WTC11 (cell line): ENCODE results near the gene NEB. TPM values are rescaled to one million over a fixed set of nuclear protein-coding genes. Genes with fewer than 3 reads are reported as not detected.

Experiments
- ATAC-seq: fragments of 200-7000 bp; cut with Tn5 transposase; 2 replicates; pipeline ENCODE4 v1.10.0; 2021; ENCODE audit warnings: mild to moderate bottlenecking, moderate library complexity
- CTCF ChIA-PET: fragments of 300-600 bp; sonication (Branson Sonifier 250); formaldehyde crosslinking; loops from one replicate; lab custom pipeline; 2021; ENCODE audit warnings: antibody characterized with exemption; lab: Charles Lee
- POLR2A ChIA-PET: fragments of 350-600 bp; sonication (Branson Sonifier 250); formaldehyde crosslinking; loops from one replicate; lab custom pipeline; 2021; ENCODE audit warnings: antibody characterized with exemption; lab: Charles Lee
- DNase-seq: peaks from one replicate; pipeline ENCODE4 v3.0.0; 2021; ENCODE audit warnings: low spot score
- H3K27ac Mint-ChIP-seq: 2 replicates; pipeline ENCODE4 v1.8.0; 2021; ENCODE audit warnings: mixed read lengths
- H3K27me3 Mint-ChIP-seq: 2 replicates; pipeline ENCODE4 v1.8.0; 2021; ENCODE audit warnings: low read depth, mild to moderate bottlenecking, moderate library complexity, mixed read lengths
- H3K36me3 Mint-ChIP-seq: 2 replicates; pipeline ENCODE4 v1.8.0; 2021; ENCODE audit warnings: mixed read lengths
- H3K4me1 Mint-ChIP-seq: 2 replicates; pipeline ENCODE4 v1.8.0; 2022; ENCODE audit warnings: mixed read lengths
- H3K4me3 Mint-ChIP-seq: 2 replicates; pipeline ENCODE4 v1.8.0; 2021; ENCODE audit warnings: mild to moderate bottlenecking, moderate library complexity, mixed read lengths
- H3K9me3 Mint-ChIP-seq: 2 replicates; pipeline ENCODE4 v1.8.0; 2021; ENCODE audit warnings: mixed read lengths
- ATF1 ChIP-seq: sonication (generic); formaldehyde crosslinking; IDR thresholded peaks from 2 replicates; pipeline ENCODE4 v1.8.1; 2023; ENCODE audit warnings: mild to moderate bottlenecking, moderate library complexity, missing genetic modification reagents
- CDX4 ChIP-seq: fragments of 250-450 bp; sonication (Bioruptor Pico); IDR thresholded peaks from 2 replicates; pipeline ENCODE4 v1.9.0; 2021; ENCODE audit warnings: moderate library complexity, mild to moderate bottlenecking, inconsistent platforms, borderline replicate concordance
- CREB1 ChIP-seq: sonication (generic); formaldehyde crosslinking; IDR thresholded peaks from 2 replicates; pipeline ENCODE4 v1.8.0; 2023; ENCODE audit warnings: mild to moderate bottlenecking, missing genetic modification reagents
- E2F1 ChIP-seq: sonication (generic); formaldehyde crosslinking; IDR thresholded peaks from 2 replicates; pipeline ENCODE4 v1.8.0; 2022; ENCODE audit warnings: mild to moderate bottlenecking, missing genetic modification reagents
- GABPB1 ChIP-seq: sonication (generic); formaldehyde crosslinking; IDR thresholded peaks from 2 replicates; pipeline ENCODE4 v1.8.1; 2023; ENCODE audit warnings: mild to moderate bottlenecking, missing genetic modification reagents
- HMGA2 ChIP-seq: fragments of 250-450 bp; sonication (Bioruptor Pico); IDR thresholded peaks from 2 replicates; pipeline ENCODE4 v1.4.0; 2021; ENCODE audit warnings: mild to moderate bottlenecking, moderate library complexity
- IRF1 ChIP-seq: sonication (generic); formaldehyde crosslinking; IDR thresholded peaks from 2 replicates; pipeline ENCODE4 v1.8.0; 2023; ENCODE audit warnings: missing genetic modification reagents
- MYBL2 ChIP-seq: sonication (generic); formaldehyde crosslinking; IDR thresholded peaks from 2 replicates; pipeline ENCODE4 v1.8.1; 2023; ENCODE audit warnings: mild to moderate bottlenecking, moderate library complexity, missing genetic modification reagents
- NFATC4 ChIP-seq: fragments of 250-450 bp; sonication (Bioruptor Pico); IDR thresholded peaks from 2 replicates; pipeline ENCODE4 v1.9.0; 2021; ENCODE audit warnings: mild to moderate bottlenecking
- NR3C1 ChIP-seq: sonication (generic); formaldehyde crosslinking; conservative IDR thresholded peaks from 2 replicates; pipeline ENCODE4 v1.8.1; 2023; ENCODE audit warnings: low read depth, mild to moderate bottlenecking, missing genetic modification reagents
- PREB ChIP-seq: sonication (generic); formaldehyde crosslinking; IDR thresholded peaks from 2 replicates; pipeline ENCODE4 v1.8.1; 2022; ENCODE audit warnings: mild to moderate bottlenecking, missing genetic modification reagents, moderate library complexity, borderline replicate concordance
- RELA ChIP-seq: sonication (generic); formaldehyde crosslinking; IDR thresholded peaks from 2 replicates; pipeline ENCODE4 v1.8.1; 2022; ENCODE audit warnings: missing genetic modification reagents, mild to moderate bottlenecking, borderline replicate concordance
- SOX15 ChIP-seq: fragments of 250-450 bp; sonication (Bioruptor Pico); IDR thresholded peaks from 2 replicates; pipeline ENCODE4 v1.9.0; 2021; ENCODE audit warnings: mild to moderate bottlenecking
- TCF7 ChIP-seq: sonication (generic); formaldehyde crosslinking; IDR thresholded peaks from 2 replicates; pipeline ENCODE4 v1.8.0; 2022; ENCODE audit warnings: mild to moderate bottlenecking, low read depth, missing genetic modification reagents, moderate library complexity
- USF2 ChIP-seq: sonication (generic); formaldehyde crosslinking; IDR thresholded peaks from 2 replicates; pipeline ENCODE4 v1.8.1; 2023; ENCODE audit warnings: mild to moderate bottlenecking, missing genetic modification reagents, moderate library complexity
- ZNF121 ChIP-seq: sonication (generic); formaldehyde crosslinking; IDR thresholded peaks from 2 replicates; pipeline ENCODE4 v1.8.0; 2023; ENCODE audit warnings: missing genetic modification reagents
- ZNF263 ChIP-seq: sonication (generic); formaldehyde crosslinking; IDR thresholded peaks from 2 replicates; pipeline ENCODE4 v1.8.1; 2022; ENCODE audit warnings: low read depth, mild to moderate bottlenecking, moderate library complexity, missing genetic modification reagents
- ZNF317 ChIP-seq: sonication (generic); formaldehyde crosslinking; IDR thresholded peaks from 2 replicates; pipeline ENCODE4 v1.8.1; 2023; ENCODE audit warnings: low read depth, mild to moderate bottlenecking, moderate library complexity, missing genetic modification reagents, borderline replicate concordance
- ZNF396 ChIP-seq: fragments of 250-450 bp; sonication (Bioruptor Pico); IDR thresholded peaks from 2 replicates; pipeline ENCODE4 v1.8.0; 2021; ENCODE audit warnings: mild to moderate bottlenecking, moderate library complexity, borderline replicate concordance
- total RNA-seq: library from RNA; stranded (reverse); gene quantifications from 3 replicates; pipeline ENCODE4 v1.2.3, GENCODE V29; 2021

The NEB gene
- total RNA-seq, 1 experiment from 2014 or later: 1.9 TPM

- TF ChIP-seq CDX4 (CRISPR knock-in tag): no peak
These were observed 37.5 kb upstream of the NEB start (continued) for GRCh38 chr2:151771599-151772358.

- no peak for ATAC-seq
These were observed 36.7 kb upstream of the NEB start for GRCh38 chr2:151770995-151771394.

GRCh38 chr2:151769606-151770005, 35.3 kb upstream of the NEB start:
- CTCF ChIA-PET: no interaction called here
- Mint-ChIP-seq H3K4me3 (no peak overlapping the region), H3K9me3 (peaks cover 7% of the 10 kb centered on the region), H3K27me3 (no peaks in the 10 kb centered on the region)
- no peak for DNase-seq
- POLR2A ChIA-PET: interaction anchor here (1.0 kb wide), 1 partner anchor 18 kb away, joined by 3 read pairs; no protein-coding TSS in a partner anchor
- TF ChIP-seq ZNF121 (CRISPR knock-in tag) (no peak), NR3C1 (CRISPR knock-in tag) (no peak), NFATC4 (no peak), E2F1 (no peak), CREB1 (CRISPR knock-in tag) (no peak), HMGA2 (CRISPR knock-in tag) (no peak), PREB (no peak), MYBL2 (CRISPR knock-in tag) (no peak), SOX15 (CRISPR knock-in tag) (no peak)
- TF ChIP-seq, all 79 proteins: peak for 0
- Mint-ChIP-seq H3K36me3 (no peaks in the 10 kb centered on the region), H3K27ac (no peak overlapping the region), H3K4me1 (peaks cover 14% of the 10 kb centered on the region)
- ATAC-seq: no peak

More at GRCh38 chr2:151770995-151771394, 36.7 kb upstream of the NEB start:
- H3K36me3 Mint-ChIP-seq: peaks cover 6% of the 10 kb centered on the region
- CTCF ChIA-PET: interaction anchor here (0.8 kb wide), 1 partner anchor 42 kb away, joined by 3 read pairs; no protein-coding TSS in a partner anchor
- no peak overlapping the region for H3K4me3 Mint-ChIP-seq
- TF ChIP-seq ATF1 (CRISPR knock-in tag) (no peak), ZNF317 (no peak), RELA (no peak), USF2 (CRISPR knock-in tag) (no peak), ZNF263 (no peak), GABPB1 (CRISPR knock-in tag) (no peak), TCF7 (CRISPR knock-in tag) (no peak), ZNF396 (no peak), IRF1 (CRISPR knock-in tag) (no peak), HMGA2 (CRISPR knock-in tag) (no peak)
- H3K4me1 Mint-ChIP-seq: peaks cover 5% of the 10 kb centered on the region
- H3K9me3 Mint-ChIP-seq: peaks cover 7% of the 10 kb centered on the region
- H3K27me3 Mint-ChIP-seq: no peaks in the 10 kb centered on the region
- no peak overlapping the region for H3K27ac Mint-ChIP-seq
- POLR2A ChIA-PET: interaction anchor here (0.6 kb wide), 1 partner anchor 81 kb away, joined by 4 read pairs; no protein-coding TSS in a partner anchor
- no peak for DNase-seq
